Trophoblast cell (in vitro differentiated cells and primary cell): ENCODE results near the gene CAPZB.

Experiments
- DNase-seq, 2 donors: peaks; one replicate each; pipeline ENCODE4 v3.0.0-alpha.2; 2016
- H2AFZ ChIP-seq: 2 replicates; pipeline ENCODE4 v1.6.1; 2013; ENCODE audit warnings: low read length, moderate library complexity, mild to moderate bottlenecking; ENCODE audit not compliant: insufficient read depth, poor library complexity
- H2AK5ac ChIP-seq: 2 replicates; pipeline ENCODE4 v1.6.1; 2013; ENCODE audit warnings: mild to moderate bottlenecking, low read length
- H2BK120ac ChIP-seq: 2 replicates; pipeline ENCODE4 v1.6.1; 2013; ENCODE audit warnings: low read length, mild to moderate bottlenecking, moderate library complexity; ENCODE audit not compliant: insufficient read depth, poor library complexity
- H2BK12ac ChIP-seq: 2 replicates; pipeline ENCODE4 v1.6.1; 2013; ENCODE audit warnings: mild to moderate bottlenecking, low read length, moderate library complexity
- H2BK5ac ChIP-seq: 2 replicates; pipeline ENCODE4 v1.6.1; 2013; ENCODE audit warnings: low read length, low read depth, moderate library complexity, mild to moderate bottlenecking; ENCODE audit not compliant: poor library complexity
- H3K14ac ChIP-seq: 2 replicates; pipeline ENCODE4 v1.6.1; 2013; ENCODE audit warnings: mild to moderate bottlenecking, low read length
- H3K18ac ChIP-seq: 2 replicates; pipeline ENCODE4 v1.6.1; 2013; ENCODE audit warnings: mild to moderate bottlenecking, low read length
- H3K23ac ChIP-seq: 2 replicates; pipeline ENCODE4 v1.6.1; 2013; ENCODE audit warnings: low read length
- H3K27ac ChIP-seq: 2 replicates; pipeline ENCODE4 v1.5.1; 2013; ENCODE audit warnings: low read depth, mild to moderate bottlenecking, inconsistent platforms, low read length, moderate library complexity
- H3K27me3 ChIP-seq: 2 replicates; pipeline ENCODE4 v1.6.1; 2013; ENCODE audit warnings: inconsistent platforms, mild to moderate bottlenecking, low read length, moderate library complexity; ENCODE audit not compliant: insufficient read depth
- H3K36me3 ChIP-seq, 2 experiments: 1 replicate in 1 of 2; 2 replicates in 1 of 2; pipeline ENCODE4 v1.6.1; 2013; ENCODE audit warnings: low read length in 2 of 2, mild to moderate bottlenecking in 2 of 2, moderate library complexity in 1 of 2; ENCODE audit not compliant: insufficient read depth in 2 of 2, control insufficient read depth in 1 of 2
- H3K4ac ChIP-seq: 2 replicates; pipeline ENCODE4 v1.6.1; 2013; ENCODE audit warnings: low read depth, mild to moderate bottlenecking, low read length, moderate library complexity
- H3K4me1 ChIP-seq, 2 experiments: 1 replicate in 1 of 2; 2 replicates in 1 of 2; pipeline ENCODE4 v1.6.1; 2013; ENCODE audit warnings: low read length in 2 of 2, mild to moderate bottlenecking in 2 of 2, moderate library complexity in 1 of 2; ENCODE audit not compliant: insufficient read depth in 2 of 2, control insufficient read depth in 1 of 2
- H3K4me2 ChIP-seq: 2 replicates; pipeline ENCODE4 v1.6.1; 2013; ENCODE audit warnings: inconsistent platforms, mild to moderate bottlenecking, low read length, moderate library complexity
- H3K4me3 ChIP-seq: 2 replicates; pipeline ENCODE4 v1.5.1; 2013; ENCODE audit warnings: mild to moderate bottlenecking, low read depth, low read length, inconsistent platforms
- H3K79me1 ChIP-seq: one replicate; pipeline ENCODE4 v1.6.1; 2013; ENCODE audit warnings: low read length
- H3K79me2 ChIP-seq: 2 replicates; pipeline ENCODE4 v1.6.1; 2013; ENCODE audit warnings: low read length, mild to moderate bottlenecking; ENCODE audit not compliant: control insufficient read depth, insufficient read depth, poor library complexity
- H3K9ac ChIP-seq: 2 replicates; pipeline ENCODE4 v1.6.1; 2013; ENCODE audit warnings: mild to moderate bottlenecking, low read length
- H3K9me3 ChIP-seq: 2 replicates; pipeline ENCODE4 v1.6.1; 2013; ENCODE audit warnings: low read depth, mild to moderate bottlenecking, control low read depth, inconsistent platforms, low read length; ENCODE audit not compliant: insufficient read depth
- H4K12ac ChIP-seq: 2 replicates; pipeline ENCODE4 v1.6.1; 2013; ENCODE audit warnings: low read depth, mild to moderate bottlenecking, low read length, moderate library complexity
- H4K8ac ChIP-seq: 2 replicates; pipeline ENCODE4 v1.6.1; 2013; ENCODE audit warnings: low read depth, mild to moderate bottlenecking, low read length, moderate library complexity
- H4K91ac ChIP-seq: one replicate; pipeline ENCODE4 v1.6.1; 2013; ENCODE audit warnings: low read depth, mild to moderate bottlenecking, low read length, moderate library complexity
- WGBS: extraction: QIAGEN DNeasy Blood & Tissue Kit; methylation state at CpG from one replicate; pipeline ENCODE4 v1.1.7; 2013; ENCODE audit warnings: missing lambda C conversion rate; ENCODE audit not compliant: insufficient read length, insufficient coverage; ENCODE audit errors: extremely low coverage; 5-methylcytosine and 5-hydroxymethylcytosine counted together

The CAPZB gene

DNA sequence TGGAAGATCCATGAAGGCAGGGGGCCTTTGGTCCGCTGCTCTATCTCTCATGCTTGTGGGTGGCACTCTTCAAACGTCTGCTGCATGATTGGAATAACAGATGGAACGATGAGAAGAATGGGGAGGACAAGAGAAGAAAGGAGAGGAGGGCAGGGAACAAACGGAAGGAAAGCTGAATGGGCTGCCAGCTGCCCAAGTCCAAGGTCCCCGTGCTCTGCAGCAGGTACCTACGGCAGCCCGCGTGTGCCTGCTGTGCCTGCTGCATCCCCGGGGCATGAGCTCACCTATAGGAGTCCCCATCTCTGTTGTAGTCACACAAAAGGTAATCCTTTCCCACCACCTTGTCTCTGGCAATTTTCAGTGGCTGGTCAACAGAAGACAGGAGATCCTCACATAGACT, 100.1 kb downstream of the CAPZB start:
- no peak overlapping the region for H2BK12ac ChIP-seq
- no peak overlapping the region for H4K12ac ChIP-seq
- no peak overlapping the region for H4K8ac ChIP-seq
- no peak overlapping the region for H3K14ac ChIP-seq
- DNase-seq = no peak
- no peak overlapping the region for H2BK120ac ChIP-seq
- no peak overlapping the region for H3K4me3 ChIP-seq
- H3K23ac ChIP-seq = no peak overlapping the region
- no peak overlapping the region for H3K27ac ChIP-seq
- whole genome bisulfite sequencing = no CpG with 5 or more reads among the region's 9 CpGs
- no peak overlapping the region for H3K4ac ChIP-seq
- no peaks in the 10 kb centered on the region for H3K27me3 ChIP-seq
- H3K9ac ChIP-seq = no peak overlapping the region
- no peaks in the 10 kb centered on the region for H3K79me2 ChIP-seq
- no peak overlapping the region for H3K4me2 ChIP-seq
- H3K9me3 ChIP-seq = peaks cover 2% of the 10 kb centered on the region
- H2BK5ac ChIP-seq = no peak overlapping the region
- H3K18ac ChIP-seq = peak overlapping the region; percentile 10
- no peak overlapping the region for H4K91ac ChIP-seq
- H3K4me1 ChIP-seq = peaks cover 7 to 14% of the 10 kb centered on the region in 2 experiments
- H3K79me1 ChIP-seq = no peaks in the 10 kb centered on the region
- H2AK5ac ChIP-seq = no peak overlapping the region
- H2AFZ ChIP-seq = no peak overlapping the region
- H3K36me3 ChIP-seq = peaks cover 26 to 33% of the 10 kb centered on the region in 2 experiments

DNA sequence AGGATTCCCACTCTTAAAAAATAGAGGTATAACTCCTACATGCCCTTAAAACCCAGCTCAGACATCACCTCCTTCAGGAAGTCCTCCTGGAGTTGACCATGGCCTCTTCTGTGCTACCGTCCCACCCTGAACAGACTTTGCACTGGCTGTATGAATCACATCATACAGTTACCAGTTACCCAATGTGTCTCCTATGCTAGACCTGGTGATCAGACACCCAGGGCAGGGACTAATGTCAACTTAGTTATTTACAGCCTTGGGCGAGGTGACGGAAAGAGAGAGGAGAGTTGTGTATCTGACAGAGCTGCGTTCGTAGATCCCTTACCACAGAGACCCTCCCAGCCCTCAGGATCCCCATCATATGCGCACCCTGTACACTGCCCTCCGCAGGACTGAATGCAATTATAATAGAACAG, 100.6 kb downstream of the CAPZB start:
- Histone ChIP-seq H4K12ac (no peak overlapping the region), H3K36me3 (peaks cover 30 to 37% of the 10 kb centered on the region in 2 experiments), H3K4me1 (peaks cover 7 to 14% of the 10 kb centered on the region in 2 experiments), H3K4ac (no peak overlapping the region), H2BK120ac (no peak overlapping the region), H3K9me3 (peaks cover 2% of the 10 kb centered on the region), H2AK5ac (no peak overlapping the region), H3K18ac (no peak overlapping the region), H3K14ac (no peak overlapping the region), H3K4me2 (no peak overlapping the region), H3K79me2 (no peaks in the 10 kb centered on the region), H4K8ac (no peak overlapping the region), H3K79me1 (no peaks in the 10 kb centered on the region), H4K91ac (no peak overlapping the region), H3K9ac (no peak overlapping the region), H3K27ac (no peak overlapping the region), H3K23ac (no peak overlapping the region), H3K27me3 (no peaks in the 10 kb centered on the region), H2BK12ac (no peak overlapping the region), H2BK5ac (no peak overlapping the region), H2AFZ (no peak overlapping the region), H3K4me3 (no peak overlapping the region)
- WGBS = no CpG with 5 or more reads among the region's 7 CpGs
- DNase-seq = no peak

DNA sequence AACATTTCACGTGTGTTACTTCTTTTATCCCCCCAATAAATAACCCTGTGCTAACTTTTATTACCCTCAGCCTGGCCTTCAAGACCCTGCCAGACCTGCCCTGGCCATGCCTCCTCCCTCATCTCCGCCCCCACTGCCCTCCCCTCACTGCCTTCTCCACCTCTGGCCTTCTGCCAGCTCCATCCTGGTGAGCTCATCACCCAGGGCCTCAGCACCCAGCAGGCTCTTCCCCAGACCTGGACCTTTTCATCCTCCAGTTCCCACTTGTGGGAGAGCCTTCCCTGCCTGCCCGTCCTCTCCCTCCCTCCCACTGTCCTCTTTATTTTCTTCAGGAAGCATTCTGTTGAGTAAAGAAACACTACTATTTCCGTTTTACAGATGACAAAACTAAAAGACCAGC, 101.2 kb downstream of the CAPZB start:
- no peak overlapping the region for H3K4me3 ChIP-seq
- H2AFZ ChIP-seq = no peak overlapping the region
- no peak for DNase-seq
- H2AK5ac ChIP-seq = no peak overlapping the region
- no peak overlapping the region for H3K14ac ChIP-seq
- no peak overlapping the region for H3K18ac ChIP-seq
- no peak overlapping the region for H4K91ac ChIP-seq
- no peaks in the 10 kb centered on the region for H3K27me3 ChIP-seq
- no peak overlapping the region for H3K4me2 ChIP-seq
- H3K27ac ChIP-seq = no peak overlapping the region
- H3K9me3 ChIP-seq = peaks cover 2% of the 10 kb centered on the region
- H3K36me3 ChIP-seq = peaks cover 31 to 38% of the 10 kb centered on the region in 2 experiments
- no peak overlapping the region for H4K12ac ChIP-seq
- peaks cover 7 to 14% of the 10 kb centered on the region in 2 experiments for H3K4me1 ChIP-seq
- no peaks in the 10 kb centered on the region for H3K79me2 ChIP-seq
- no peak overlapping the region for H2BK12ac ChIP-seq
- no peak overlapping the region for H3K9ac ChIP-seq
- H2BK5ac ChIP-seq = no peak overlapping the region
- H4K8ac ChIP-seq = no peak overlapping the region
- WGBS = no CpG with 5 or more reads among the region's 4 CpGs
- no peak overlapping the region for H3K23ac ChIP-seq
- no peak overlapping the region for H2BK120ac ChIP-seq
- no peak overlapping the region for H3K4ac ChIP-seq
- H3K79me1 ChIP-seq = no peaks in the 10 kb centered on the region

DNA sequence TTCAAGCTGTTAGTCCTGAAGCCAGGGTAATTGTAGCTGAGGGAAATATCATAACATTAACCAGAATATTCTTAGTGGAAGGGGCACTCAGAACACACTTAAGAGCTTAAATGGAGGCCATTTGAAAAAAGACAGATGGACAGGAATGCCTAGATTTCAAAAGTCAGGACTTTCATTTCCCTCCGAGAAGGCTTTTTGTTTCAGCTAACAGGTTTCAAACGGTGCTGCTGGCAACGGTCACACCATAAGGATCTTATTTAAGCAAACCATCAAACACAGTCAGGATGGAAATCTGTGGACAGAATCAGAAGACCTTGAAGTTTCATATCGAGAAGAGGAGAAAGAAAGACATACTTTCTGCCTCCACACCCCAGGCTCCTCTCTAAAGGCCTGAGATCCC, 103.1 kb downstream of the CAPZB start:
- H4K91ac ChIP-seq = no peak overlapping the region
- H3K79me1 ChIP-seq = no peaks in the 10 kb centered on the region
- H3K9me3 ChIP-seq = peaks cover 1% of the 10 kb centered on the region
- H4K12ac ChIP-seq = no peak overlapping the region
- peaks cover 41 to 50% of the 10 kb centered on the region in 2 experiments for H3K36me3 ChIP-seq
- H3K18ac ChIP-seq = no peak overlapping the region
- no peak for DNase-seq
- H2BK120ac ChIP-seq = no peak overlapping the region
- H3K4ac ChIP-seq = no peak overlapping the region
- H3K27ac ChIP-seq = no peak overlapping the region
- no peak overlapping the region for H3K9ac ChIP-seq
- no peak overlapping the region for H4K8ac ChIP-seq
- no peaks in the 10 kb centered on the region for H3K79me2 ChIP-seq
- no peak overlapping the region for H2BK12ac ChIP-seq
- no peak overlapping the region for H3K4me2 ChIP-seq
- no peak overlapping the region for H3K14ac ChIP-seq
- no peaks in the 10 kb centered on the region for H3K27me3 ChIP-seq
- no peak overlapping the region for H2AK5ac ChIP-seq
- H3K4me1 ChIP-seq = peaks cover 7 to 14% of the 10 kb centered on the region in 2 experiments
- no peak overlapping the region for H2AFZ ChIP-seq
- no peak overlapping the region for H2BK5ac ChIP-seq
- WGBS = no CpG with 5 or more reads among the region's 4 CpGs
- no peak overlapping the region for H3K23ac ChIP-seq
- no peak overlapping the region for H3K4me3 ChIP-seq
